ENCODE measurements around the gene TIMM13.

TIMM13 gene

GRCh38 chr19:2454962-2455850 is 27.8 kb upstream of the TIMM13 start:
- DNase-seq = no peak

- DNase-seq = no peak
Observed at GRCh38 chr19:2454199-2454961, 27.0 kb upstream of the TIMM13 start.

- no peak for DNase-seq
Observed at GRCh38 chr19:2453431-2454025, 26.1 kb upstream of the TIMM13 start.

GRCh38 chr19:2451741-2452140 is 24.4 kb upstream of the TIMM13 start:
- DNase-seq = no peak

GRCh38 chr19:2451138-2451537 is 23.8 kb upstream of the TIMM13 start:
- no peak for DNase-seq

- no peak for DNase-seq
Observed at GRCh38 chr19:2449019-2449418, 21.6 kb upstream of the TIMM13 start.

GRCh38 chr19:2446381-2446780 is 19.0 kb upstream of the TIMM13 start:
- peak; percentile 55 for DNase-seq

- no peak for DNase-seq
Observed at GRCh38 chr19:2444251-2445002, 17.0 kb upstream of the TIMM13 start.

- DNase-seq = no peak
Observed at GRCh38 chr19:2443785-2444182, 16.4 kb upstream of the TIMM13 start.

- no peak for DNase-seq
Observed at GRCh38 chr19:2443116-2443784, 15.9 kb upstream of the TIMM13 start.

- DNase-seq = no peak
Observed at GRCh38 chr19:2441096-2441752, 13.8 kb upstream of the TIMM13 start.

- DNase-seq = no peak
Observed at GRCh38 chr19:2440515-2440914, 13.1 kb upstream of the TIMM13 start.

GRCh38 chr19:2438178-2438577 is 10.8 kb upstream of the TIMM13 start:
- no peak for DNase-seq

GRCh38 chr19:2436926-2437325 is 9.5 kb upstream of the TIMM13 start:
- DNase-seq = no peak

- no peak for DNase-seq
Observed at GRCh38 chr19:2436384-2436783, 9.0 kb upstream of the TIMM13 start.

GRCh38 chr19:2434721-2435265 is 7.4 kb upstream of the TIMM13 start:
- DNase-seq = no peak

- no peak for DNase-seq
Observed at GRCh38 chr19:2434267-2434666, 6.9 kb upstream of the TIMM13 start.

- DNase-seq = no peak
Observed at GRCh38 chr19:2433854-2434253, 6.5 kb upstream of the TIMM13 start.

GRCh38 chr19:2432131-2432848 is 4.9 kb upstream of the TIMM13 start:
- DNase-seq = no peak

- no peak for DNase-seq
Observed at GRCh38 chr19:2431318-2432055, 4.1 kb upstream of the TIMM13 start.

Measured in hematopoietic multipotent progenitor cell treated with erythropoietin and hydrocortisone succinate and interleukin-3 and kit ligand, for 6 days (in vitro differentiated cells).